ENCODE results near the gene ATP13A1.
"Not testable (repeated sequence)": the region's sequence is repeated elsewhere in the genome, so short reads cannot be mapped to it uniquely, and the experiment has no call there.

- not testable (repeated sequence) for TF ChIP-seq CTCF (IDR thresholded peaks at IDR 0.05; ENCODE audit: low read length); EZH2 (IDR thresholded peaks at IDR 0.05; ENCODE audit: borderline replicate concordance, low read length)
These were observed 22.6 kb upstream of the ATP13A1 start for GRCh38 chr19:19686119-19686518.

Data from OCI-LY1 (cell line).